ENCODE data around the gene CIITA.
"Not testable (repeated sequence)": the region's sequence is repeated elsewhere in the genome, so short reads cannot be mapped to it uniquely, and the experiment has no call there.

Gene CIITA

DNA sequence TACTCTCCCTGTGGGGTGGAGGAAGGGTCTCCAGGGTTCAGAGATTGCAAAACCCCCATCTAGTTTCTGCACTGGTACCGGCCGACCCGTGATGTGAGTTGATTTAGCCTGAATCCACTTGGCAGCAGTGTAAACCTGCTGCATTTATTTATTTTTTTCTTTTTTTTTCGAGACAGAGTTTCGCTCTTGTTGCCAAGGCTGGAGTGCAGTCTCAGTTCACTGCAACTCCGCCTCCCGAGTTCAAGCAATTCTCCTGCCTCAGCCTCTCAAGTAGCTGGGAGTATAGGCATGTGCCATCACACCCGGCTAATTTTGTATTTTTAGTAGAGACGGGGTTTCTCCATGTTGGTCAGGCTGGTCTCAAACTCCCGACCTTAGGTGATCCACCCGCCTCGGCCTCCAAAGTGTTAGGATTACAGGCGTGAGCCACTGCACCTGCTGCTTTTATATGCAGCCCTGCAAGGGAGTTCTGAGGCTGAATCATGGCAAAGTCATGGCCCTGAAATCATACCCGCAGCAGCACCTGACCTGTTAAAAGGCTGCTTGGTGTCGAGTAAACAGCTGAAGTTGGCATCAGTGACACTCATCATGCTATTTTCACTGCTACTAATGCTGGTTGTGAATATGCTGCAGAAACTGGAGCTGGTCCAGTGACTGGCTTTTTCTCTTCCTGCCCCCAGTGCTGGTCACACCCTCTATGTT, 43.9 kb downstream of the CIITA start:
- DNase-seq (ENCODE audit: low read depth) = no peak

DNA sequence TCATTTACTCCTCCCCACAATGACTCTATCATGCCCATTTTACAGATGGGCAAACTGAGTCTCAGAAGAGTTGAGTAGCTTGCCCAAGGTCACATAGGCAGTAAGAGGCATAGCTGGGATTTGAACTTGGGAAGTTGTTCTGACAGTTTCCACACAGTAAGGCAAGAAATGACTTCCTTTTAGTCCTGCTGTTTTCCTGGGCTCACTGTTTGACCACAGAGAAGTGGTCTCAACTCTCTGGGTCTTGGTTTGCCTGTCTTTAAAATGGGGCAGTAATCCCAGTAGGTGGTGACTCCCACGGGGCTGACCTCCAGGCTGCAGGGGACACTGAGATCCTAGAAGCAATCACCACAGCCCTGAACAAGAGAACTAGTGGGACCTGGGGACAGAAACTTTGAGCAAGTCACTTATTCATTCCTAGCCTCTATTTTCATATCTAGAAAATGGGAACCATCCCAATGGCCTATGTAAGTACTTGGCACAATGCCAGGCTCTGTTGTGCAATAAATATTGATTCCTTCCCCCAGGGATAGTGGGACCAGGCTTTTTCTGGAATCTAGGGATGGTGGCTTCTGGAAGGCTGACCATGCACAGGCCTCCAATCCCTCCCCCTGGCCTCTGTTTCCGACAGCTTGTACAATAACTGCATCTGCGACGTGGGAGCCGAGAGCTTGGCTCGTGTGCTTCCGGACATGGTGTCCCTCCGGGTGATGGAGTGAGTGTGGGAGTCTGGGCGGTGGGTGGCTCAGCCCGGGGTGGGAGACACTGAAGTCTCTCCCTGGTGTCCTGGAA, 44.7 kb downstream of the CIITA start:
- no peak for DNase-seq (ENCODE audit: low read depth)

DNA sequence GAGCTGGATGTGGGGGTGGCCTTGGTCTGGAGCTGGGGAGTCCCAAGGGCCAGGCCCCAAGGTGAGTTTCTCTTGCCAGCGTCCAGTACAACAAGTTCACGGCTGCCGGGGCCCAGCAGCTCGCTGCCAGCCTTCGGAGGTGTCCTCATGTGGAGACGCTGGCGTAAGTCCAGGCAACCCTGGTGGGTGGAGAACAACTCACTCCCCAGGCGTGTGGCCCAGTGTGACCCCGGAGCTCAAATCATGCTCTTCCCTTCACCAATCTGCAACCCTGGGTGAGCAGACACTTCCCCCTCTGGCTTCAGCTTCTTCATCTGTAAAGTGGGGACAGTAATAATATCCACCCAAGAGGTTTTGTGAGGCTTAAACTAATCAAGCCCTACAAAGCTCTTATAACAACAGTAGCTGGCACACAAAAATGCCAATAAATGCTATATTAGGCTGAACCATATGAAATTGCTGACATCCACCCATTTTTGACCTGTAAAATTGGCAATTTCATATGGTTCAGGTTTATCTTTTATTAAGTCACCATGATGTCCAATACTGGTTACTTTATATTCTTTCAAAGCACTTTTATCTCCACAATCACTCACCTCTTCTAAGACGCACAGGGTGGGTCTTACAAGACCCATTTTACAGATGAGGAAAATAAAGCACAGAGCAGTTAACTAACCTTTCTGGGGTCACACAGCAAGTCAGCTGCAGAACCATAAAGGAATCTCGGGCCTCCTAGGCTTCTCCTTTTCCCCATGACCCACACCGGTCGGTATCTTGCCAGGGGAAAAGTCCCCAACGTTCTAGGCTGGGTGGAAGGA, 45.5 kb downstream of the CIITA start:
- DNase-seq (ENCODE audit: low read depth) = no peak

DNA sequence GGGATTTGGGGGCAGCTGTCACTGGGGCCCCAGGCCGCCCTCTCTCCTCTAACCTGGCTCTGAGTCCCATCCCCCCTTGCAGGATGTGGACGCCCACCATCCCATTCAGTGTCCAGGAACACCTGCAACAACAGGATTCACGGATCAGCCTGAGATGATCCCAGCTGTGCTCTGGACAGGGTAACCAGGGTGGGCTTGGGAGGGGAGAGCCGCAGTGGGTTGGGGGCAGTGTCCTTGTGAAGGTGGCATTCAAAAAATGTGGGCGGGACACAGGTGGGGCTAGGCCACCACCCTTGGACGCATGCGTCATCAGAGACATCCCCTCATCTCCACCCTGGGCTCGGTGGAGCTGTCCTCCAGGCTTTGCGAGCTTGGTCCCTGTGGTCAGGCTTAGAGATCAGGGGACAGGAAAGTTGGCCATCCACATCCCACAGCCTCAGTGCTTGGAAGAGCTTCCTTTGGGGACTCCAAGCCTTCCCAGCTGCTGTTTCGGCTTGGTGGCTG, 46.2 kb downstream of the CIITA start:
- no peak for DNase-seq (ENCODE audit: low read depth)

DNA sequence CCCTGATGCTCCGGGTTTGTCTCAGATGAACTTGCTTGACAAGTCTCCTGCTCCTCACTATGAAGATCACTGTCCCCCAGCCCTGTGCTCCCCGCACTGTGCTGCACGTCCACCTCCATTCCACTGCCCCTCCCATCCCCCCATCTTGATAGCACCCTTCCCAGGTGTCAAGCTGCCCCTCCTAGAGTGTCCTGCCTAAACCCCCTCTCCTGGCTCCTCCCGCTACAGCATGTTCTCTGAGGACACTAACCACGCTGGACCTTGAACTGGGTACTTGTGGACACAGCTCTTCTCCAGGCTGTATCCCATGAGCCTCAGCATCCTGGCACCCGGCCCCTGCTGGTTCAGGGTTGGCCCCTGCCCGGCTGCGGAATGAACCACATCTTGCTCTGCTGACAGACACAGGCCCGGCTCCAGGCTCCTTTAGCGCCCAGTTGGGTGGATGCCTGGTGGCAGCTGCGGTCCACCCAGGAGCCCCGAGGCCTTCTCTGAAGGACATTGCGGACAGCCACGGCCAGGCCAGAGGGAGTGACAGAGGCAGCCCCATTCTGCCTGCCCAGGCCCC, 46.7 kb downstream of the CIITA start:
- no peak for DNase-seq (ENCODE audit: low read depth)

DNA sequence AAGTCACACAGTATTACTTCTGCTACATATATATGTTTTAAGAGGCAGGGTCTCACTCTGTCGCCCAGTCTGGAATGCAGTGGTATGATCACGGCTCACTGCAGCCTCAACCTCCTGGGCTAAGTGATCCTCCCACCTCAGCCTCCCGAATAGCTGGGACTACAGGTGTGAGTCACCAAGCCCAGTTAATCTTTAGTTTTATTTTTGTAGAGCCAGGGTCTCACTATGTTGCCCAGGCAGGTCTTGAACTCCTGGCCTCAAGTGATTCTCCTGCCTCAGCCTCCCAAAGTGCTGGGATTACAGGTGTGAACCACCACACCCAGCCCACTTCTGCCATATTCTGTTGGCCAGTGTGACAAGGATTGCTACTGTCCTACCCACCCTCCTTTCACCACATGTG, 48.3 kb downstream of the CIITA start:
- not testable (repeated sequence) for DNase-seq (ENCODE audit: low read depth)

DNA sequence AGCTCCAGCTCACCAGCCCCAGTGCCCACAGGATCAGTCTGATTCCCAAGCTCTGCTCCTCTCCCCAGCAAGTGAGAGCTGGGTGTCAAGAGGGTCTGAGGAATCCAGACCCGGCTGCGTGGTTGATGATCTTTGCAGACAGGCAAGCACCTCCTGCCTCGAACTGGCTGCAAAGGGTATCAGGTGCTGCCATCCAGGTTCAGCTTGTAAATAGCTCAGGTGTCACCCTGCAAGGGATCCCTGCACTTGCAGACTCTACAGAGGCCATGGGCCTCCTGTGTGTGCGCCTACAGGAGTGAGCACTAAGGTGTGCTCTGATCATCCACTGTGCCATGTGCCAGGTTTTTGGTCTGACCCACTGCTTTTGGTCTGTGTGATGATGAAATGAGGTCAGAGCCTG, 49.1 kb downstream of the CIITA start:
- no peak for DNase-seq (ENCODE audit: low read depth)

DNA sequence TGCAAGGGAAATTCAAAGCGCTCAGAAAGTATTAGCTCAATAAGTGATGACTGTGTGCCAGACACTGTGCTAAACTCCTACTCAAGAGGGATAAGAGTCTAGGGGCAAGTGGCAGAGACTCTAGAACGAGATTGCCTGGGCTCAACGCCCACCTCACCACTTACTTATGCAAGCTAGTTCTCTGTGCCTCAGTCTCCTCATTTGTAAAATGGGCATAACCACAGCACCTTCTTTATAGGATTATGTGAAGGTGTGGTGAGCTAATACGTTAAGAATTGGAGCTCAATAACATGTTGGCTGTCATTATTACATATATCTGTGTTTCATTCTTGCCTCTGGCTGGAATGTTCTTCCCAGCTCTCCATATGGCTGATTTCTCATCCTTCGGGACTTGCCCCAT, 49.9 kb downstream of the CIITA start:
- DNase-seq (ENCODE audit: low read depth) = no peak

DNA sequence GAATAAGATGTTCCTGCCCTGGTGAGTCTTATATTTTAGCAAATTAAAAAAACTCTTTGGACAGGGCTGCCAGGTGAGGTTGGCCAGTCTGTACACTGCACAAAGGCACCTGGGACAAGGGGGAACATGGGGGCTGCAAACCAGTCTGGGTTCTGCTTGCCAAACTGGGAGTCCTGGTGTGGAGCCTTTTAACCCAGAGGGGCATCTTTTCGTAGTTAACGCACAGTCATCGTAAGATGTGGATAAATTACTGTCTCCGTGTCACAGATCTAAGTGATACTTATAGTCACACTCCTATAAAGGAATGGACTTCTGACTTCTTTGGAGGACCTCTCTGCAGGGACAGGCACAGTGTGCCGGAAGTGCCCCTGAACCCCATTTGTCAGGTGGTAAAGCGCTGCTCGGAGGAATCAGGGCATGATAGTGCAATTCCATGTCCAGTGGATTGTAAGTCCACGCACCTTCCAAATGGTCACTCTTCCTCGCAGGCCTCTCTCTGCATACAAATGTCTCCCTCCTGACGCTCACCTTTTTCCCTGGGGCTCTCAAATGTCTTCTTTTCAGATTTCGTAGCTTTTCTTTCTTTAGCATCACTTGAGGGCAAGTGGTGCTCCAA, 50.6 kb downstream of the CIITA start:
- DNase-seq (ENCODE audit: low read depth) = no peak

DNA sequence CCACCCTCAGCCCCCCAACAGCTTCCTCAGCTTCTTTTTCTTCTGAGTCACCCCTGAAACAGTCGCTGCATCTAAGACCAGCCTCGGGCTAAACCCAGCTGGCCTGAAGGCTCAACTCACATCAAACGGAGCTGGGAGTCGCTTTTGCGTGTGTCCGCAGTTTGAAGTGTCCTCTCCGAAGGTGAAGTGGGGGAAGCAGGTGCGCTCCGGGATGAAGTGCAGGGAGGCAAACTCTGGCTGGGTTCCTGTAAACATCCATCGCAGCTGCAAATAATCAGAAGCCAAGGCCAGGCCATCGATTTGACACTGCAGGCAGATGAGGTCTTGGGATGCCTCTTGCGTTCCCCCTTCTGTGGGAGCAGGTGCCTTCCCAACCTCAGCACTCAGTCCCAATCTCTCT, 52.1 kb downstream of the CIITA start:
- DNase-seq (ENCODE audit: low read depth) = not testable (repeated sequence)

DNA sequence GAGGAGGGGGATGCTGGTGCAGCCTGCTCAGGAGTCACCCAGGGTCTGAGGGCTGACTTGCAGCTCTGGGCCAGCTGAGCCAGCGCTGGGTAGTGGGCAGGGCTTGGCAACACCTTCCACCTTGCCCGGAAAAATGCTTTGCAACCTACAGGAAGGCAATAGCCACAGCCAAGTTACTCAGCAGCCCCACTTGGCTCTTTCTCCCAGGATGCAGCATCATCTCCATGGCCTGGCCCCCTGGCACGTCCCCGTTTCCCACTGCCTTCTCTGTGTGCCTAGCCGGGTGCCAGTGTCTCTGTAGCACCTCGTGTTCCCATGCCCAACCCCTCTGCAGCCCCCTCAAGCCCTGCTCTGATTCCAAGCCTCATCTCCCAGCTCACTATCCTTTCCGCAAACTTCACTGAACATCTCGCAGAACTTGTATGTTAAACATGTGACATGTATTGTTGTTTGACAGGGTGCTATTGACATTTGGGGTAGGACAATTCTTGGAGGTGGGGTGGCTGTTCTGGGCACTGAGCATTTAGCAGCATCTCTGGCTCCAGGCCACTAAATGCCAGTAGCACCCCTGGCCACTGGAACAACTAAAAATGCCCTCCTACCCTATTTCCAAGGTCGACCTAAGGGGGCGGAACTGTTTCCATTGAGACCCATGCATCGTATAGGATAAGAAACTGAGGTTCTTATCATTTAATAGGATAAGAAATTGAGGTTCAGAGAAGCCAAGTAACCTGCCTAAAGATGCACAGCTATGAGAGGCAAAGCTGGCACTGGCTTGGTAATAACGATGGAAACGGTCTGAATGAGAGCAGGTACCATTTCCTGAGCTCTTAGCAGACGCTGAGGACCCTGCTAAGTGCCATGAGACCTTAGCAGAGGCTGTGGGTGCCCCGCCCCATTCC, 53.1 kb downstream of the CIITA start:
- no peak for DNase-seq (ENCODE audit: low read depth)

DNA sequence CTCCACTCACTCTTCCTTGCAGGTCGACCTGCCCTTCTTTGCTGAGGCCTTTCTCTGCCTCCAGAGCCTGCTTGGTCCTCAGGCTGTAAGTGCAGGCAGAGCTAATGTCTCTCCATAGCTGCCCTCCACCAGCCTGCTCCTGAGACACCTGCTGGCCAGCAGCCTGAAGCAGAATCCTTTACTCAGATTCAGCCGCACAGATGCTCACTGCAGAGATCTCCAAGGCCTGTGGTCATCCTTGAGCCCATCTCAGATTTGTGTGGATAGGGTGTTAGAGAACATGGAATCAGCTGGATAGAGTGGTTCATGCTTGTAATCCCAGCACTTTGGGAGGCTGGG, 53.7 kb downstream of the CIITA start:
- DNase-seq (ENCODE audit: low read depth) = no peak

DNA sequence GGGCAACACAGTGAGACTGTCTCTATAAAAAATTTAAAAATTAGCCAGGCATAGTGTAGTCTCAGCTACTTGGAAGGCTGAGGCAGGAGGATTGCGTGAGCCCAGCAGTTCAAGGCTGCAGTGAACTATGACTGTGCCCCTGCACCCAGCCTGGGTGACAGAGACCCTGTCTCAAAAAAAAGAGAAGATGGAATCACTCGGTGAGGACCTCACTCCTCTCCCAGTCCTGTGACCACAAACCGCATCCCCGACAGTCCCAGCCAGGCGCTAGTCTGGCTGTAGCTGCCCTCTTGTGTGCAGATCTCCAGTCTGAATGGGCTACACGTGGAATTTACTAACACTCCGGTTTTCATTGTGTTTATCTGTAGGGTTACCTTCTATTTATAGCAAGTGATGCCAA, 54.1 kb downstream of the CIITA start:
- no peak for DNase-seq (ENCODE audit: low read depth)

DNA sequence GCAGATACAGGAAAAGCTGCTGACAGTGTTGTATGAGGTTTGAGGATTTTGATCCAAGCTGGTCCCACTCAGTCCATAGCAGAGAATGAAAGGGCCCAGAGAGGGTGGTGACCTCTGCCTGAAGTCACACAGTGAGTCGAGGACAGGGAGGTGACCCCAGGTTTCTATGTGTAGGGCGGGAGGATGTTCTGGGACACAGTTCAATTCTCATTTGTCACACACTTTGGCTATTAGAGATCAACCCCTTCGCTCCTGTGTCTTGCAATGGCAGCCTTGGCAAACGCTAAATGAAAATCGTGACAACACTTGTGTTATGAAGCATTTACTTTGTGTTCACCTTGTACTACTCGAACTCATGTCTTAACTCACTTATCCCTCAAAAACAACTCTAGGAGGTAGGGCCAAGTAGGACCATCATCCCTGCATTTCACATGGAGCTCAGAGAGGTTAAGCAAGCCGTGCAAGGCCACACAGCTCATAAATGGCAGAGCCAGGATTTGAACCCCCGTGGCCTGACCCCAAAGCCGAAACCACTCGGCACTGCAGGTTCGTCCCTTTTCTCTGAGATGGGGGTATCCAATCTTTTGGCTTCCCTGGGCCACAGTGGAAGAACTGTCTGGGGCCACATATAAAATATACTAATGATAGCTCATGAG, 55.1 kb downstream of the CIITA start:
- DNase-seq (ENCODE audit: low read depth) = no peak

DNA sequence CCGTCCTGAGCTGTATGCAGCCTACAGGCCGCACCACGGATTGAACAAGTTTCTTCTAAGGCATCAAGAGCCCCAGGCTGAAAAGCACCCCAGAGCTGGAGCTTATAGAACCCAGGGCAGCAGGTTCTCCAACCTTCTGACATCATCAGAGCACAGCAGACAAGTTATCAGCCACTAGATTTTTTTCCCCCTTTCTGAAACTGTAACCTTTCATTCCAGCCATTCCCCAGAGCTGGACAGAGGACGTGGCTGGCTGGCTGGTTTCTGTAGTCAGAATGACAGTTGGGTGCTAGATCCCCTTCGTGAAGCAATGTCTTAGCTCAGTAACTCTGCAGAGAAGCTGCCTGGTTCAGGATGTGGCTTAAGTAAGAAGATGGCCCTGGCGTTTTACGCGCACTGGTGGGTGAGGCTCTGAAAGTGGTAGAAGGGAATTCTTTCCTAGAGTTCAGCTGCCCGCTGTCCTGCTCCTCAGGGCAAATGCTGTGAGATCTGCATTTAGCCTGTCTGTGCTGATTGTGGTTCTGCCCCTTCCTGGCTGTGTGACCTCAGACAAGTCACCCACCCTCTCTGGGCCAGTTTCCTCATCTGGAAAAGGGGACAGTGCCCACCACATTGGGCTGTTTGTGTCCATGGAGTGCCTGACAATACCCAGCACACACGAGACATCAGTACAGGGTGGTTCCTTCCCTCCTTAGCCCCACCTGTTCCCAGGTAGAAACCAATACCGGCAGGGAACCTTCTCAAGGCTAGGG, 56.1 kb downstream of the CIITA start:
- DNase-seq (ENCODE audit: low read depth) = no peak

DNA sequence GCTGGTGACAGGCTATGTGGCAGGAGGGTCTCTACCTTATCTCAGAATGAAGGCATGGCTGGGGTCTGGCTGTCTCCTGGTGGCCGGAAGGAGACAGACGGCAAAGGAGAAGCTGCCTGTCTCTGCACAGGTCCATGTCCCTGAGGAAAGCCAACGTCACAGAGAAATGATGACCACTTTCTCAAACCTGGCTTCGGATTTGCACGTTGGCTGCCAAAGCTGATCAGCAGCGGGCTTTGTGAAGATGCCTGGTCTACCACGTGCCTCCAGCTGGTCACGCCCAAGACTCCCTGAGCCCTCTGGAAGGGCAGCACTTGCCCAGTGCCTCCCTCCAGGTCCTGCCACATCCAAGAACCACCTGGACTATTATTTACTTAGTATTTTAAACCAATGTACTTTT, 56.9 kb downstream of the CIITA start:
- no peak for DNase-seq (ENCODE audit: low read depth)

DNA sequence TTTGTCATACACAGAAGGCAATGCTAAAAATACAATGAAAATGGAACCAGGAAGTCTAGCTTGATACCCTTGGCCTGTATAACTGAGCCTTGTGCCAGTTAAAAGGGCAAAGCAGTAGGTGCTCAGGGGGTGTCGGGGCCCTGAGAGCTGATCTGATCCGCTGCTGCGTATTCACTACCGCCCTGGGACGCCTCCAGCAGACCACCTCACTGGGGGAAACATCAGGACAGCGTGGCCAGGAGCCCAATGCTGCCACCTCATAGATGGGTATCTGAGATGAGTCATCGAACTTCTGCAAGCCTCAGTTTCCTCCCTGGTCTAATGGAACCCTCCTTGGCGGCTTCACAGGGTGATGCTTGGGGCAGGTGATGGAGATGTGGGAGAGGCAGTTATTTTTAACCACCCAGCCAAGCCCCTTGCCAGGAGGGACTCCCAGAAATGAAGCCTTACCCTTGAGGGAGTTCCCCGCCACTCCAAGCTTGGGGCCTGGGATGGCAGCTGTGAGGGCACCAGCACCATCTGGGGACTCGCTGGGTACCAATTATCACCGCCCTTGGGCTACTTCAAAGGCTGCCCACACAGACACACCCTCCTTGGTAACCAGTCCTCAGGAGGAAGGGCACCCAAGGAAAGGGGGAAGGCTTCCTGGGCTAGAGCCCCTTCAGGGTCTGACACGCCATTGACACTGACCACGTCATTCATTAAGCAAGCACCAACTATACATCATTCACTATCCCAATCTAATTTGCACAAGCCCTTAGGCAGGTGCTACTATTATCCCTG, 57.5 kb downstream of the CIITA start:
- DNase-seq (ENCODE audit: low read depth) = no peak

DNA sequence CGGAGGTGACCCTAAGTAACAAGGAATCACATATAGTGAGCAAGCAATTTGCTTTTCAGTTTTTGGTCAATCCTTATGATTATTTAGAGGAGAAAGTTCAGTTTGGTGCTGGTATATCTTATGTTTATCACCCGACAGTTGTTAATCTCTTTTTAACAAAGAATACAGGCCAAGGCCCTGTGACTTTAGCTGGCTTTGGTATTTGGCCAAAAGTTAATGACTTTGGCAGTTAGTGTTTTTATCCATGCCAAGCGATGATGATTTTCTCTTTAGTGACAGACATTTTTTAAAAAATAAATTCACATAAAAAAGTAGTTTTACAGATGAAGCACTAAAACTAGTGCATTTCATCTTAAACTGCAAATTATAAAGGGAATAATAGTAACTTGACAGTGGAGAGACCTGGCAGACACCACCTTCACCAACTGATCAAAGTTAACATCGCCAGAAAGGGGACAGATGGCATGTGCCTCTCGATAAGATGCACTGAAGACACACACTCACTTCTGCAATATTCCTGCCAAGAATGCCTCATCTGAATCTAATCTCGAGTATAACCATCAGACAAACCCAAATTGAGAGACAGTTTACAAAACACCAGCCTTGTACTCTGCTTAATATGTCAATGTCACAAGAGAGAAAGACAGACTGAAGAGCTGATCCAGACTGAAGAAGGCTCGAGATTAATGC, 58.4 kb downstream of the CIITA start:
- no peak for DNase-seq (ENCODE audit: low read depth)

Data from activated T-helper 1 cell treated with Interleukin-2 at 50 U/mL for 16 hours (primary cell).